GM12873 (cell line): ENCODE results near the gene ZDHHC9.

ENCODE experiments used
- CTCF ChIP-seq: IDR thresholded peaks from 2 replicates; pipeline ENCODE4 v1.5.1; 2012; ENCODE audit warnings: low read depth, mild to moderate bottlenecking, moderate library complexity, low read length, control low read depth; ENCODE audit not compliant: insufficient read depth; ENCODE audit errors: missing control alignments

The ZDHHC9 gene

GRCh38 chrX:129782706-129783105 lies 61.0 kb downstream of the ZDHHC9 start:
- TF ChIP-seq CTCF: no peak

- no peak for TF ChIP-seq CTCF
Measured at GRCh38 chrX:129781680-129782495, 61.8 kb downstream of the ZDHHC9 start.

GRCh38 chrX:129781134-129781672 lies 62.5 kb downstream of the ZDHHC9 start:
- TF ChIP-seq CTCF: no peak

- no peak for TF ChIP-seq CTCF
Measured at GRCh38 chrX:129780441-129781105, 63.1 kb downstream of the ZDHHC9 start.

GRCh38 chrX:129779747-129780146 lies 63.9 kb downstream of the ZDHHC9 start, which contains the start of gene SASH3:
TSS of gene SASH3 (plus strand) at chrX:129779949. CDS start at chrX:129780098, 149 bp downstream.
- no peak for TF ChIP-seq CTCF

- TF ChIP-seq CTCF: no peak
Measured at GRCh38 chrX:129779086-129779672, 64.5 kb downstream of the ZDHHC9 start.
